Measurements from ENCODE around the gene GIMD1. TPM values are rescaled to one million over a fixed set of nuclear protein-coding genes. Genes with fewer than 3 reads are reported as not detected.
A peak's percentile ranks its signal among the peaks of the same experiment; 100 is the strongest.
"Not testable (repeated sequence)": the region's sequence is repeated elsewhere in the genome, so short reads cannot be mapped to it uniquely, and the experiment has no call there.

The GIMD1 gene
- polyA plus RNA-seq, 3 donors from 2014 or later = not detected

DNA sequence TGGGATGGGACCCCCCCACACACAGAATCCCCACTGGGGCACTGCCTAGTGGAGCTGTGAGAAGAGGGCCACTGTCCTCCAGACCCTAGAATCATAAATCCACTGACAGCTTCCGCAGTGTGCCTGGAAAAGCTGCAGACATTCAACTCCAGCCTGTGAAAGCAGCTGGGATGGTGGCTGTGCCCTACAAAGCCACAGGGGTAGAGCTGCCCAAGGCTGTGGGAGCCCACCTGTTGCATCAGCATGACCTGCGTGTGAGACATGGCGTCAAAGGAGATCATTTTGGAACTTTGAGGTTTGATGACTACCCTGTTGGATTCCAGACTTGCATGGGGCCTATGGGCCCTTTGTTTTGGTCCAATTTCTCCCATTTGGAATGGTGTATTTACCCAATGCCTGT, 29.9 kb downstream of the GIMD1 start:
- DNase-seq = no peak
- Mint-ChIP-seq H3K27ac (no peak overlapping the region), H3K4me3 (no peak overlapping the region), H3K4me1 (peaks cover 37 to 62% of the 10 kb centered on the region in 2 donors), H3K9me3 (peaks cover 0 to 7% (median 5%) of the 10 kb centered on the region in 6 donors), H3K36me3 (peaks cover 42 to 61% (median 61%) of the 10 kb centered on the region in 3 donors), H3K27me3 (ENCODE audit: low read depth in 3 of 3) (peaks cover 0 to 1% (median 0%) of the 10 kb centered on the region in 3 donors)

DNA sequence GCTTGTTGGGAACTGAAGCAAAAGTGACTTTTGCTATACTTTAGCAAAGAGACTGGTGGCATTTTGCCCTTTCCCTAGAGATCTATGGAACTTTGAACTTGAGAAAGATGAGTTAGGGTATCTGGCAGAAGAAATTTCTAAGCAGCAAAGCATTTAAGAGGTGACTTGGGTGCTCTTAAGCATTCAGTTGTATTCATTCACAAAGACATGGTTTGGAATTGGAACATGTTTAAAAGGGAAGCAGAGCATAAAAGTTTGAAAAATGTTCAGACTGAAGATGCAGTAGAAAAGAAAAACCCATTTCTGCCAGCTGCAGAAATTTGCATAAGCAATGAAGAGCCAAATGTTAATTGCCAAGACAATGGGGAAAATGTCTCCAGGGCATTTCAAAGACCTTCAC, 30.7 kb downstream of the GIMD1 start:
- DNase-seq = no peak
- H3K9me3 Mint-ChIP-seq = peaks cover 0 to 7% (median 5%) of the 10 kb centered on the region in 6 donors
- H3K36me3 Mint-ChIP-seq = peaks cover 46 to 66% (median 64%) of the 10 kb centered on the region in 3 donors
- no peak overlapping the region for H3K27ac Mint-ChIP-seq
- peaks cover 0 to 1% (median 0%) of the 10 kb centered on the region in 3 donors for H3K27me3 Mint-ChIP-seq (ENCODE audit: low read depth in 3 of 3)
- H3K4me1 Mint-ChIP-seq = peaks cover 33 to 58% of the 10 kb centered on the region in 2 donors
- no peak overlapping the region for H3K4me3 Mint-ChIP-seq

DNA sequence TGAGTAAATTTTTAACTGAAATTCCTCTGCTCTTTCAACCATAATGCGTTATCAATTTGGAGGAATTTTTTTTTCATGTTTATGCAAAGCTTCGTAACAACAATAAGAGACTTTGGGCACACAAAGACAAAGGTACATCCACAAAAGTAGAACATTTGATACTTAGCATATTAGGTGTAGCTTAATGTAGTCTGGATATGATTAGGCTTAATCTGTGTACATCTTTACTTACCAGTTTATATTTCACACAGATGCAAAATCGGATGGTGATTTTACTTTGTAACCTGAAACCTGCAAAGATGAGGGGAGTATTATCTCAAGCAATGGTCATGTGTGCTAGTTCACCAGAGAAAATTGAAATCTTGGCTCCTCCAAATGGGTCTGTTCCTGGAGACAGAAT, 32.0 kb downstream of the GIMD1 start:
- no peak for DNase-seq
- Mint-ChIP-seq H3K27ac (no peak overlapping the region), H3K27me3 (ENCODE audit: low read depth in 3 of 3) (peaks cover 0 to 1% (median 0%) of the 10 kb centered on the region in 3 donors), H3K9me3 (peaks cover 0 to 7% (median 5%) of the 10 kb centered on the region in 6 donors), H3K36me3 (peaks cover 54 to 76% (median 65%) of the 10 kb centered on the region in 3 donors), H3K4me1 (peaks cover 23 to 45% of the 10 kb centered on the region in 2 donors), H3K4me3 (no peak overlapping the region)

DNA sequence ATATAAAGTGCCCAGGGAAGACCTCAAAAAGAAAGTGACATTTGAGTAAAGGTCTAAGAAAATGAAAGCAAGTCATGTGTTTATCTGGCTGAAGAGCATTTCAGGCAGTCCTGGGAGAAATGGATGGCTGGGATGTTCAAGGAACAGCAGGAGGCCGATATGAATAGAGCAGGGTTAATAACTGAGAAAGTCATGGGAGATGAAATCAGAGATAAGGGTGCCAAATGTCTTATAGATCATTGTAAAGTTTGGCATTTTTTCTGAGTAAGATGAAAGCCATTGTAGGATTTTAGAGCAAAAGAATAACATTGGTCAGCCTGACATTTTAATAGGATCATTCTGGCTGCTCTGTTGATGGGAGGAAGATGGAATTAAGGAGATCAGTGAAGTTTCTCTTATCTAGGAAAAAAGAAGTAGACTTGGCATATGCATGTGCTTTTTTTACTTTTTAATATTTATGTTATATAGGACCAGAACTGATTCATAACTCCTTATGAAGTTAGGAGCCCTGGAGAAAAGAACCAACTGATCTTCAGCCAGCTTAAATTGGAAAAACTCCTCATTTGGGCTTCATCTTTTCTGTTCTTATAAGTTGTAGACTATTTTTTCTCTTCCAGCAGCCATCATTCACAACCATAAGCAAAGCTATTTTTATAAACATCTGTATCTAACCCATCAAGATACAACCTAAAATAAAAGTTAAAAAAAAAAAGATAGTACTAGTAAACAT, 33.7 kb downstream of the GIMD1 start:
- peaks cover 7 to 33% of the 10 kb centered on the region in 2 donors for H3K4me1 Mint-ChIP-seq
- peak overlapping the region in 3 of 6 donors; percentile 1 to 56 (median 50) for H3K27ac Mint-ChIP-seq
- H3K4me3 Mint-ChIP-seq = no peak overlapping the region
- DNase-seq = no peak
- peaks cover 0 to 1% (median 0%) of the 10 kb centered on the region in 3 donors for H3K27me3 Mint-ChIP-seq (ENCODE audit: low read depth in 3 of 3)
- H3K9me3 Mint-ChIP-seq = peaks cover 0 to 7% (median 5%) of the 10 kb centered on the region in 6 donors
- peaks cover 49 to 74% (median 55%) of the 10 kb centered on the region in 3 donors for H3K36me3 Mint-ChIP-seq

DNA sequence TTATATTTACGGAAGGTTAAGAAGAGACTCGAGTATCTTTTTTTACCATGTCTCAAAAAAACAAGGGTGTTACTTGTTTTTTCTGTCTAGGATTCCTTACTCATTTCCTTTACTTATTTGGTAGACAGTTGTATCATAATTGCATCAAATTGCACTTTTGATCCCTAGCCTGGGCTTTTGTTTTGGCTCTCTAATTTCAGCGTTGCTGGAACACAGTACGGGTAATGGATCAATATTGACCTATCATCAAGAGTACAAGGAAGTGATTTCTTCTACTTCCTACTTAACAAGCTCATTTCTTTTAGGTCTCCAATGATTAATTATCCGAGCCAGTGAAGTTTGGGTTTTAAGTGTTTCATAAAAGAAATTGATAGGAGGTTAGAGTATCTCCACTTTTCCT, 35.4 kb downstream of the GIMD1 start:
- no peak for DNase-seq
- H3K36me3 Mint-ChIP-seq = peaks cover 33 to 66% (median 52%) of the 10 kb centered on the region in 3 donors

DNA sequence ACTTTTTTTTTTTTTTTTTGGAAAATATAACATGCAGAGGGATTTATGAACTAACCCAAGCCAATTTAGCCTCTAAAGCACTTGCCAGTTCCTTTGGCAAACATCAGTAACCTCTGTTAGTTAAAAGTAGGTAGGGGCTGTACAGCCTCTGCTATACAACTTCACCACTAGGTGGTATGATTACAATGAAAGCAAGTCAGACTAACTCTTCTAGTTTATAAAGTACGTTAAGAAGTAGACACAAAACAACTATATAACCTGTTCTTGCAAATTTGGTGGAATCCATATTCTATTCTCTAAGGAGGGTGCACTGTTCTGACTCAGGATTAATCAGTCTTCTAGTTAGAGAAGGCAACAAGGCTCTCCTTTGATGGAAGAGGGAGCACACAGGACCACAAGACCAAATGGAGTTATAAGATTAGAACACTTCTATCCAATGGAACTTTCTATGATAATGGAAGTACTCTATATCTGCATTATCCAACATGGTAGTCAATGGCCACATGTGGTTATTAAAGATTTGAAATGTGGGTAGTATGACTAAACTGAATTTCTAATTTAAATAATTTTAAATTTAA, 39.4 kb downstream of the GIMD1 start:
- H3K27me3 Mint-ChIP-seq (ENCODE audit: low read depth in 3 of 3) = no peaks in the 10 kb centered on the region
- DNase-seq = peak in 1 of 3 donors; percentile 19
- H3K9me3 Mint-ChIP-seq = no peaks in the 10 kb centered on the region
- peaks cover 0 to 12% of the 10 kb centered on the region in 2 donors for H3K4me1 Mint-ChIP-seq
- H3K36me3 Mint-ChIP-seq = peaks cover 9 to 48% (median 42%) of the 10 kb centered on the region in 3 donors
- H3K27ac Mint-ChIP-seq = peak overlapping the region in 1 of 6 donors; percentile 69
- H3K4me3 Mint-ChIP-seq = no peak overlapping the region

More for the DNA sequence above, 35.4 kb downstream of the GIMD1 start:
- H3K9me3 Mint-ChIP-seq = peaks cover 0 to 7% (median 5%) of the 10 kb centered on the region in 6 donors
- H3K4me3 Mint-ChIP-seq = no peak overlapping the region
- no peak overlapping the region for H3K27ac Mint-ChIP-seq
- no peaks in the 10 kb centered on the region for H3K27me3 Mint-ChIP-seq (ENCODE audit: low read depth in 3 of 3)
- H3K4me1 Mint-ChIP-seq = peaks cover 0 to 24% of the 10 kb centered on the region in 2 donors

- no peaks in the 10 kb centered on the region for H3K27me3 Mint-ChIP-seq (ENCODE audit: low read depth in 3 of 3)
- no peaks in the 10 kb centered on the region for H3K9me3 Mint-ChIP-seq
- no peak for DNase-seq
- peaks cover 5 to 23% (median 23%) of the 10 kb centered on the region in 3 donors for H3K36me3 Mint-ChIP-seq
- H3K4me1 Mint-ChIP-seq = peaks cover 0 to 18% of the 10 kb centered on the region in 2 donors
- no peak overlapping the region for H3K4me3 Mint-ChIP-seq
- H3K27ac Mint-ChIP-seq = no peak overlapping the region
Observed at GRCh38 chr4:106325800-106326199, 42.8 kb downstream of the GIMD1 start.

GRCh38 chr4:106323119-106323518, 45.5 kb downstream of the GIMD1 start:
- peaks cover 12 to 18% (median 14%) of the 10 kb centered on the region in 3 donors for H3K36me3 Mint-ChIP-seq
- H3K9me3 Mint-ChIP-seq = no peaks in the 10 kb centered on the region
- H3K4me3 Mint-ChIP-seq = no peak overlapping the region
- H3K27me3 Mint-ChIP-seq (ENCODE audit: low read depth in 3 of 3) = no peaks in the 10 kb centered on the region
- H3K4me1 Mint-ChIP-seq = peaks cover 10 to 13% of the 10 kb centered on the region in 2 donors
- no peak for DNase-seq
- H3K27ac Mint-ChIP-seq = peak overlapping the region in 3 of 6 donors; percentile 7 to 57 (median 49)

- not testable (repeated sequence) for H3K4me3 Mint-ChIP-seq
Observed at GRCh38 chr4:106321814-106322213, 46.8 kb downstream of the GIMD1 start.

GRCh38 chr4:106321168-106321567, 47.4 kb downstream of the GIMD1 start:
- H3K36me3 Mint-ChIP-seq, H3K27ac Mint-ChIP-seq: not testable (repeated sequence)

More at GRCh38 chr4:106321814-106322213, 46.8 kb downstream of the GIMD1 start:
- peaks cover 11 to 13% of the 10 kb centered on the region in 2 donors for H3K4me1 Mint-ChIP-seq
- H3K27me3 Mint-ChIP-seq (ENCODE audit: low read depth in 3 of 3); DNase-seq; H3K27ac Mint-ChIP-seq; H3K36me3 Mint-ChIP-seq; H3K9me3 Mint-ChIP-seq: not testable (repeated sequence)

GRCh38 chr4:106320235-106320634, 48.3 kb downstream of the GIMD1 start:
- Mint-ChIP-seq H3K4me3 (no peak overlapping the region), H3K4me1 (peaks cover 11 to 13% of the 10 kb centered on the region in 2 donors), H3K9me3 (no peaks in the 10 kb centered on the region), H3K27ac (peak overlapping the region in 1 of 6 donors; percentile 39), H3K27me3 (ENCODE audit: low read depth in 3 of 3) (peaks cover 0 to 3% (median 2%) of the 10 kb centered on the region in 3 donors), H3K36me3 (peaks cover 5 to 7% (median 6%) of the 10 kb centered on the region in 3 donors)
- DNase-seq = no peak

More at GRCh38 chr4:106321168-106321567, 47.4 kb downstream of the GIMD1 start:
- DNase-seq; H3K27me3 Mint-ChIP-seq (ENCODE audit: low read depth in 3 of 3); H3K9me3 Mint-ChIP-seq; H3K4me3 Mint-ChIP-seq: not testable (repeated sequence)
- H3K4me1 Mint-ChIP-seq = peaks cover 11 to 13% of the 10 kb centered on the region in 2 donors

- Mint-ChIP-seq H3K27ac (peak overlapping the region in 3 of 6 donors; percentile 63 to 73 (median 66)), H3K36me3 (peaks cover 5 to 7% (median 6%) of the 10 kb centered on the region in 3 donors), H3K4me1 (peaks cover 12 to 14% of the 10 kb centered on the region in 2 donors), H3K9me3 (no peaks in the 10 kb centered on the region), H3K4me3 (no peak overlapping the region), H3K27me3 (ENCODE audit: low read depth in 3 of 3) (peaks cover 0 to 3% (median 2%) of the 10 kb centered on the region in 3 donors)
- no peak for DNase-seq
Observed at GRCh38 chr4:106318511-106318910, 50.1 kb downstream of the GIMD1 start.

DNA sequence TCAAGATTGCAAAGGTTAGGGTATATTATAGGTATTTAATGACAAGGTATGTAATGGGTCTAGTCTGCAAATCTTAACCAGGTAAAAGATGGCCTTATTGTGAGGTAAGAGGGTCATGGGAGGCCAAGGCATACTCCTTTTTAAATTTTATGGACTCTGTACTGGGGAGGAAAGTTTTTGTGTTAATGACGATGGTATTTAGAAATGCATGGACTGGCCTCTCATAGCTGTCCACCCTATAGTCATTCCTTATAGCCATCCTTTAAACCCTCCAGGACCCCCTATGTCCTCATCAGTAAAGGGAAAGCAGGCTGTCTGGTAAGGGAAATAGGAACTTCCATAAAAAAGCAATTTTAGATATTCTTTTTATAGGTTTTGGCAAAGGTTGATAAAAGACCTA, 50.8 kb downstream of the GIMD1 start:
- Mint-ChIP-seq H3K27ac (no peak overlapping the region), H3K9me3 (no peaks in the 10 kb centered on the region), H3K36me3 (peaks cover 5 to 7% (median 6%) of the 10 kb centered on the region in 3 donors), H3K27me3 (ENCODE audit: low read depth in 3 of 3) (peaks cover 0 to 3% (median 2%) of the 10 kb centered on the region in 3 donors), H3K4me3 (no peak overlapping the region), H3K4me1 (peaks cover 13 to 14% of the 10 kb centered on the region in 2 donors)
- no peak for DNase-seq
